Suprapubic skin (tissue), 4 donors: Measurements from ENCODE around the gene SYT2. TPM values are rescaled to one million over a fixed set of nuclear protein-coding genes. Genes with fewer than 3 reads are reported as not detected.
"Not testable (repeated sequence)": the region's sequence is repeated elsewhere in the genome, so short reads cannot be mapped to it uniquely, and the experiment has no call there.

Experiments used
- DNase-seq, 2 donors: peaks; one replicate each; pipeline ENCODE4 v3.0.0-alpha.2; 2019; ENCODE audit warnings: low spot score in 2 of 2
- H3K27ac ChIP-seq: fragments of 200-600 bp; sonication (generic); one replicate; pipeline ENCODE4 v1.5.1; 2019
- H3K27me3 ChIP-seq: fragments of 200-600 bp; sonication (generic); one replicate; pipeline ENCODE4 v1.5.1; 2019
- H3K36me3 ChIP-seq: fragments of 200-600 bp; sonication (generic); one replicate; pipeline ENCODE4 v1.5.1; 2019
- H3K4me1 ChIP-seq: fragments of 200-600 bp; sonication (generic); one replicate; pipeline ENCODE4 v1.5.1; 2019
- H3K4me3 ChIP-seq: fragments of 200-600 bp; sonication (generic); one replicate; pipeline ENCODE4 v1.5.1; 2019; ENCODE audit warnings: mild to moderate bottlenecking
- H3K9me3 ChIP-seq: fragments of 200-600 bp; sonication (generic); one replicate; pipeline ENCODE4 v1.5.1; 2019
- CTCF ChIP-seq, 2 donors: fragments of 200-600 bp in 1 of 2; fragments of 450-650 bp in 1 of 2; sonication (generic) in 1 of 2; IDR thresholded peaks; one replicate each; pipeline ENCODE4 v1.5.1; 2016 to 2019; ENCODE audit warnings: antibody characterized with exemption in 2 of 2, mild to moderate bottlenecking in 1 of 2, moderate library complexity in 1 of 2
- EP300 ChIP-seq: sonication (generic); formaldehyde crosslinking; IDR thresholded peaks from one replicate; pipeline ENCODE4 v1.6.1; 2017; ENCODE audit warnings: antibody characterized with exemption
- POLR2A ChIP-seq, 2 donors: fragments of 450-650 bp; IDR thresholded peaks; one replicate each; pipeline ENCODE4 v1.6.1; 2017; ENCODE audit warnings: antibody characterized with exemption in 2 of 2, mild to moderate bottlenecking in 2 of 2, moderate library complexity in 2 of 2
- POLR2AphosphoS5 ChIP-seq, 3 donors: sonication (generic); formaldehyde crosslinking; IDR thresholded peaks; one replicate each; pipeline ENCODE4 v1.6.1; 2017; ENCODE audit warnings: antibody characterized with exemption in 3 of 3
- WGBS: methylation state at CpG from one replicate; pipeline ENCODE4 v1.1.5; 2018; 5-methylcytosine and 5-hydroxymethylcytosine counted together
- total RNA-seq, 4 donors: library from RNA; depleted of rRNA; stranded (reverse); fragments of >200 nt; gene quantifications; one replicate each; pipeline ENCODE4 v1.1.0, GENCODE V29; 2016

The SYT2 gene
- total RNA-seq, 4 donors from 2014 or later: 0.11 TPM; not detected in 3

DNA sequence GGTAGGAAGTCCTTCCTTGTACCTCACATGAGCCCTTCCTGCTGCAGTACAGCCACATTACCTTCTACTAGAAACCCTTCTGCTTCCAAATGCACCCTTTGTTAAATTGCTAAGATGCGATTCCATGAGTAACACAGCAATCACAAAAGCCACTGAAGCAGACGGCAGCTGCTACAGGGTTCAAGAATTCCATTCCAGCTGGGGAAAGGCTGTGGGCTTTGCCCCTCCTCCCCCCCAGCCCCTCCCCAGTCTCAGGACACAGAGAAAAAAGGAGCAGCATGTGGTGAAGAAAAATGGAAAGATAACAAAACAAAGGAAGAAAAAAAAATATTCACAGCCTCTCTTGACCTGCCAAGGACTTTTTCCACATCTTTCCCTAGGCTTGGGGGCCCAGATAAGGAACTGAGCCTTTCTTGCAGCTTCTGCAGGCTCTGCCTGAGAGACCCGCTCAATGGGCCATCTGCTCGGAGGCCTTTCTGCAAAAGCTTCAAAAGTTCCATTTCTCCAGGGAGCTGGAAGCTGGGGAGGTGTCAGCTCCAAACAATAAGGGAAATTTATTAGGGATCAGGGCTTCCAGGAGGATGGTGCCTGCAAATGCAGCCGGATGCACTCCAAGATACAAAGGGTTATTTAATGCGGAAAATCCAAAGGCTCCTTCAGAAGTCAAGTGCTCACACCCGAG is 72.1 kb downstream of the SYT2 start:
- H3K4me3 ChIP-seq: no peak overlapping the region
- H3K4me1 ChIP-seq: peaks cover 11% of the 10 kb centered on the region
- no peaks in the 10 kb centered on the region for H3K36me3 ChIP-seq
- peaks cover 68% of the 10 kb centered on the region for H3K27me3 ChIP-seq
- WGBS: 69% methylated on average over 7 of the region's 7 CpGs
- DNase-seq: no peak
- H3K9me3 ChIP-seq: no peaks in the 10 kb centered on the region
- TF ChIP-seq POLR2A (IDR thresholded peaks at IDR 0.05) (no peak), EP300 (no peak), POLR2AphosphoS5 (IDR thresholded peaks at IDR 0.05) (no peak), CTCF (IDR thresholded peaks at IDR 0.05) (no peak)
- H3K27ac ChIP-seq: no peak overlapping the region

- not testable (repeated sequence) for DNase-seq
- peaks cover 61% of the 10 kb centered on the region for H3K27me3 ChIP-seq
- 82% methylated on average over 12 of the region's 16 CpGs for WGBS
These were observed 72.8 kb downstream of the SYT2 start for GRCh38 chr1:202637321-202638018.

GRCh38 chr1:202636171-202636570 is 74.1 kb downstream of the SYT2 start:
- not testable (repeated sequence) for DNase-seq, H3K36me3 ChIP-seq, H3K27ac ChIP-seq, H3K4me1 ChIP-seq, H3K9me3 ChIP-seq, H3K4me3 ChIP-seq
- H3K27me3 ChIP-seq: peaks cover 58% of the 10 kb centered on the region
- WGBS: 63% methylated on average over 3 of the region's 3 CpGs

More at GRCh38 chr1:202637321-202638018, 72.8 kb downstream of the SYT2 start:
- not testable (repeated sequence) for H3K27ac ChIP-seq, H3K9me3 ChIP-seq, H3K4me3 ChIP-seq, H3K36me3 ChIP-seq, H3K4me1 ChIP-seq

- peaks cover 36% of the 10 kb centered on the region for H3K27me3 ChIP-seq
- H3K4me1 ChIP-seq: no peaks in the 10 kb centered on the region
- 65% methylated on average over 10 of the region's 10 CpGs for WGBS
These were observed 78.0 kb downstream of the SYT2 start for GRCh38 chr1:202632241-202632640.

DNA sequence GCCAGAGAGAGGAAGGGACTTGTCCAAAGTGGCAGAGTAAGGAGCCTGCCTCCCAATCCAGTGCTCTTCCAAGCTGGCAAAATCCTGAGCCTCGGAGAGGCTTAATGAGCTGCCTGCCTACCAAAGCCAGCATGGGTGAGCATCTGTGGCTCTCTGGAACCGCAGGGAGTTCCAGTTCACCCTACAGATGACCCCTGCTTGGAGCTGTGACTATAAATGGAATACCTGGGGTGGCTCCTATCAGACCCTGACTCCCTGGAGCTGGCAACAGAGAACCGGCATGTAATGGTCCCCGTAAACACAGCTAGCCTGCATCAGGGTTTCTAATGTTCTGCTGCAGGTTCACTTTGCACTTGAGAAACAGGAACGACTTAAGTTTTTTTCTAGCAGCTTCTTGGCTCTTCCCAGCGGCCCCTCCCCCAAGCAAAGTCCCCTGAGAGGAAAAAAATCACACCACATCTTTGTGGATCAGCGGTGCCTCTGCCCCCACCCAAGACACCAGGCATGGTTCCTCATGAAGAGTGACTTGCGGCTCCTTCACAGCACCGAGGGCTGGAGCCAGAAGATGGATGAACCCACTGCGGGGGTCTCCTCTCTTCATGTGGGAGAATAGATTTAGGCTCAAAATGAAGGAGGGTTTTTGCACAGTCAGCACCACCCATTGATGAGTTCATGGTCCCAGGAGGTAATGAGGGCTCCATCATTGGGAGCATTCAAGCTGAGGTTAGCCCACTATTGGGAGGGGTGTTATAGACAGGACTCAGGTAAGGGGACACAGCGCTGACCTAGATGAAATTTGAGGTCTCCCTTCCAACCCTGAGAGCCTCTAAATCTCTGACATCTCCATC is 79.0 kb downstream of the SYT2 start:
- Histone ChIP-seq H3K9me3 (no peaks in the 10 kb centered on the region), H3K4me3 (no peak overlapping the region), H3K27ac (no peak overlapping the region), H3K36me3 (no peaks in the 10 kb centered on the region), H3K4me1 (no peaks in the 10 kb centered on the region), H3K27me3 (peaks cover 33% of the 10 kb centered on the region)
- 79% methylated on average over 10 of the region's 11 CpGs for WGBS
- TF ChIP-seq CTCF (IDR thresholded peaks at IDR 0.05) (no peak), EP300 (no peak), POLR2AphosphoS5 (IDR thresholded peaks at IDR 0.05) (no peak), POLR2A (IDR thresholded peaks at IDR 0.05) (no peak)
- no peak for DNase-seq

More at GRCh38 chr1:202632241-202632640, 78.0 kb downstream of the SYT2 start:
- DNase-seq: no peak
- no peak overlapping the region for H3K27ac ChIP-seq
- no peaks in the 10 kb centered on the region for H3K36me3 ChIP-seq
- H3K4me3 ChIP-seq: no peak overlapping the region
- no peak for TF ChIP-seq POLR2AphosphoS5 (IDR thresholded peaks at IDR 0.05)
- TF ChIP-seq POLR2A (IDR thresholded peaks at IDR 0.05): no peak
- TF ChIP-seq EP300: no peak
- TF ChIP-seq CTCF (IDR thresholded peaks at IDR 0.05): no peak
- H3K9me3 ChIP-seq: no peaks in the 10 kb centered on the region

DNA sequence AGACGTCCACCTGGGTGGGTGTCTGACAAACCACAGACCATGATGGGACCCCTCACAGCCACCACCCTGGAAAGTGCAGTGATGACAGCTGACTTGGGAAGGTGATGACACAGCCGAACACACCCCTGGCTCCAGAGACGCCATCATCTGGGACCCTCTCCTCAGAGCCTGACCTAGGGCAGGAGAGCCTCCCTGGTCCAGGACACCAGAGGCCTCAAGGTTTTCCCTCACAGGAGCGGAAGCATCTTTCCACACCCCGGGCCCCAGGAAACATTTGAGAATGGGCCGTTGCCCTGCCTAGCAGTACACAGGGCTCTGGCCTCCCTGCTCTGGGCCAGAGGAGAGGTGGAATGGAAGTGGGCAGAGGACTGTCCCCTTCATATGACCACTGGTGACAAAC is 79.7 kb downstream of the SYT2 start:
- Histone ChIP-seq H3K36me3 (no peaks in the 10 kb centered on the region), H3K27ac (no peak overlapping the region), H3K9me3 (no peaks in the 10 kb centered on the region), H3K27me3 (peaks cover 32% of the 10 kb centered on the region), H3K4me3 (no peak overlapping the region), H3K4me1 (no peaks in the 10 kb centered on the region)
- 79% methylated on average over 6 of the region's 6 CpGs for WGBS
- TF ChIP-seq CTCF (IDR thresholded peaks at IDR 0.05) (no peak), POLR2A (IDR thresholded peaks at IDR 0.05) (no peak), EP300 (no peak), POLR2AphosphoS5 (IDR thresholded peaks at IDR 0.05) (no peak)
- DNase-seq: no peak

GRCh38 chr1:202630096-202630495 is 80.2 kb downstream of the SYT2 start:
- H3K4me1 ChIP-seq, DNase-seq, H3K4me3 ChIP-seq, H3K9me3 ChIP-seq, H3K36me3 ChIP-seq, H3K27ac ChIP-seq: not testable (repeated sequence)
- 81% methylated on average over 6 of the region's 6 CpGs for WGBS
- peaks cover 28% of the 10 kb centered on the region for H3K27me3 ChIP-seq

GRCh38 chr1:202629257-202629811 is 80.9 kb downstream of the SYT2 start:
- H3K27me3 ChIP-seq: peaks cover 25% of the 10 kb centered on the region
- not testable (repeated sequence) for H3K9me3 ChIP-seq, H3K27ac ChIP-seq, H3K4me1 ChIP-seq, H3K36me3 ChIP-seq, H3K4me3 ChIP-seq, DNase-seq
- WGBS: 83% methylated on average over 2 of the region's 2 CpGs
